Measurements from ENCODE around the gene ITGB8. TPM values are rescaled to one million over a fixed set of nuclear protein-coding genes. Genes with fewer than 3 reads are reported as not detected.

The ITGB8 gene
- total RNA-seq, 2 donors from 2014 or later = 22.1 to 38.6 TPM

GRCh38 chr7:20329389-20330238 lies 1.1 kb upstream of the ITGB8 start:
- H3K4me3 ChIP-seq = peak overlapping the region; percentile 10 to 46
- ATAC-seq (peak; percentile 68), DNase-seq (peak; percentile 70 to 86 (median 79))
- no peaks in the 10 kb centered on the region for H3K36me3 ChIP-seq (replicated peaks in 1 of 2; ENCODE audit: insufficient read depth in 1 of 2, low read depth in 2 of 2)
- TF ChIP-seq CTCF (IDR thresholded peaks at IDR 0.05) (peak in 5 of 7 experiments; percentile 18 to 63 (median 57)), POLR2A (IDR thresholded peaks at IDR 0.05) (peak; percentile 50 to 68 (median 50))
- H3K27ac ChIP-seq = peak overlapping the region; percentile 95 to 99 (median 96)
- no peaks in the 10 kb centered on the region for H3K9me3 ChIP-seq
- intact Hi-C loops (cut with DNase I) = no loop called here
- no peaks in the 10 kb centered on the region for H3K27me3 ChIP-seq
- WGBS, 2 donors = 1 to 3% methylated on average over 23 to 31 of the region's 31 CpGs
- peaks cover 29% of the 10 kb centered on the region for H3K4me1 ChIP-seq

- intact Hi-C loops (cut with DNase I) = no loop called here
- 1 to 3% methylated on average over 40 to 91 of the region's 92 CpGs for WGBS, 2 donors
Measured at GRCh38 chr7:20330928-20331909, 519 bp downstream of the ITGB8 start.

GRCh38 chr7:20331910-20332813 lies 1.5 kb downstream of the ITGB8 start:
- TF ChIP-seq POLR2A (IDR thresholded peaks at IDR 0.05) (no peak), CTCF (IDR thresholded peaks at IDR 0.05) (no peak)
- Histone ChIP-seq H3K4me3 (peak overlapping the region; percentile 42 to 46), H3K4me1 (peaks cover 23% of the 10 kb centered on the region), H3K27me3 (no peaks in the 10 kb centered on the region), H3K27ac (peak overlapping the region; percentile 95 to 99 (median 96)), H3K36me3 (replicated peaks in 1 of 2; ENCODE audit: insufficient read depth in 1 of 2, low read depth in 2 of 2) (no peaks in the 10 kb centered on the region), H3K9me3 (no peaks in the 10 kb centered on the region)
- intact Hi-C loops (cut with DNase I) = no loop called here
- no peak for ATAC-seq
- WGBS, 2 donors = 40 to 49% methylated on average over 13 of the region's 13 CpGs
- DNase-seq = peak in 2 of 4 donors; percentile 21 to 24

More at GRCh38 chr7:20330928-20331909, 519 bp downstream of the ITGB8 start:
- ATAC-seq = peak; percentile 34
- no peaks in the 10 kb centered on the region for H3K27me3 ChIP-seq
- H3K27ac ChIP-seq = peak overlapping the region; percentile 95 to 99 (median 96)
- H3K4me1 ChIP-seq = peaks cover 29% of the 10 kb centered on the region
- DNase-seq = peak; percentile 37 to 67 (median 47)
- peak overlapping the region; percentile 42 to 46 for H3K4me3 ChIP-seq
- no peaks in the 10 kb centered on the region for H3K36me3 ChIP-seq (replicated peaks in 1 of 2; ENCODE audit: insufficient read depth in 1 of 2, low read depth in 2 of 2)
- peak in 2 of 3 donors; percentile 11 to 26 for TF ChIP-seq POLR2A (IDR thresholded peaks at IDR 0.05)
- peak in 3 of 7 experiments; percentile 12 to 49 (median 34) for TF ChIP-seq CTCF (IDR thresholded peaks at IDR 0.05)
- H3K9me3 ChIP-seq = no peaks in the 10 kb centered on the region

GRCh38 chr7:20338285-20338684 lies 7.6 kb downstream of the ITGB8 start:
- Histone ChIP-seq H3K9me3 (no peaks in the 10 kb centered on the region), H3K4me3 (no peak overlapping the region), H3K36me3 (replicated peaks in 1 of 2; ENCODE audit: insufficient read depth in 1 of 2, low read depth in 2 of 2) (no peaks in the 10 kb centered on the region), H3K27me3 (no peaks in the 10 kb centered on the region), H3K27ac (peak overlapping the region in 2 of 4 donors; percentile 18 to 82), H3K4me1 (peaks cover 22% of the 10 kb centered on the region)
- no peak for ATAC-seq
- 85 to 88% methylated on average over 6 of the region's 6 CpGs for WGBS, 2 donors
- intact Hi-C loops (cut with DNase I) = no loop called here
- no peak for TF ChIP-seq CTCF (IDR thresholded peaks at IDR 0.05)
- TF ChIP-seq POLR2A (IDR thresholded peaks at IDR 0.05) = no peak
- DNase-seq = no peak
